SH-SY5Y (cell line): Measurements from ENCODE around the gene CDK8.

Source experiments
- GATA2 ChIP-seq: IDR thresholded peaks from 2 replicates; pipeline ENCODE4 v1.6.1; 2011; ENCODE audit warnings: mild to moderate bottlenecking, low read depth, low read length
- GATA3 ChIP-seq: IDR thresholded peaks from 2 replicates; pipeline ENCODE4 v1.6.1; 2011; ENCODE audit warnings: low read depth, mild to moderate bottlenecking, low read length, moderate library complexity

- TF ChIP-seq GATA2 (no peak), GATA3 (no peak)
Observed at GRCh38 chr13:26320766-26321165, 66.8 kb downstream of the CDK8 start.
